KG1 (cell line): ENCODE results near the gene SHROOM1.

Source experiments
- DNase-seq: peaks from one replicate; lab custom pipeline; 2025; lab: John Stamatoyannopoulos, UW

The SHROOM1 gene

GRCh38 chr5:132824426-132824825, 6.0 kb downstream of the SHROOM1 start:
- no peak for DNase-seq

GRCh38 chr5:132823481-132824050, 6.9 kb downstream of the SHROOM1 start:
- no peak for DNase-seq

GRCh38 chr5:132822650-132823480, 7.6 kb downstream of the SHROOM1 start:
- DNase-seq: no peak

GRCh38 chr5:132821791-132822190, 8.7 kb downstream of the SHROOM1 start:
- DNase-seq: no peak

- DNase-seq: no peak
Observed at GRCh38 chr5:132821350-132821749, 9.1 kb downstream of the SHROOM1 start.

GRCh38 chr5:132820162-132820754, 10.2 kb downstream of the SHROOM1 start:
- DNase-seq: peak; percentile 37

GRCh38 chr5:132819468-132819867, 11.0 kb downstream of the SHROOM1 start:
- DNase-seq: no peak

- DNase-seq: no peak
Observed at GRCh38 chr5:132817011-132817410, 13.4 kb downstream of the SHROOM1 start.

GRCh38 chr5:132816554-132816953, 13.9 kb downstream of the SHROOM1 start:
- DNase-seq: no peak

GRCh38 chr5:132816083-132816482, 14.4 kb downstream of the SHROOM1 start:
- DNase-seq: no peak

- DNase-seq: no peak
Observed at GRCh38 chr5:132815454-132815853, 15.0 kb downstream of the SHROOM1 start.

- no peak for DNase-seq
Observed at GRCh38 chr5:132814503-132815294, 15.7 kb downstream of the SHROOM1 start.

GRCh38 chr5:132813599-132814502, 16.6 kb downstream of the SHROOM1 start:
- DNase-seq: no peak

- no peak for DNase-seq
Observed at GRCh38 chr5:132812781-132813598, 17.5 kb downstream of the SHROOM1 start, which contains the start of gene SOWAHA. Gene SOWAHA, plus strand, starts transcription at chr5:132813302. Its CDS starts 320 bp downstream, at chr5:132813622.

GRCh38 chr5:132812123-132812765, 18.2 kb downstream of the SHROOM1 start:
- no peak for DNase-seq

- no peak for DNase-seq
Observed at GRCh38 chr5:132810605-132811004, 19.8 kb downstream of the SHROOM1 start.

GRCh38 chr5:132808866-132809265, 21.6 kb downstream of the SHROOM1 start:
- DNase-seq: no peak

GRCh38 chr5:132808448-132808847, 22.0 kb downstream of the SHROOM1 start:
- DNase-seq: no peak

- DNase-seq: no peak
Observed at GRCh38 chr5:132807163-132807838, 23.1 kb downstream of the SHROOM1 start.
